ENCODE results near the gene IL36B.

IL36B gene

GRCh38 chr2:113009622-113010021 lies 43.0 kb downstream of the IL36B start:
- no peak for DNase-seq (ENCODE audit: low spot score)

DNA sequence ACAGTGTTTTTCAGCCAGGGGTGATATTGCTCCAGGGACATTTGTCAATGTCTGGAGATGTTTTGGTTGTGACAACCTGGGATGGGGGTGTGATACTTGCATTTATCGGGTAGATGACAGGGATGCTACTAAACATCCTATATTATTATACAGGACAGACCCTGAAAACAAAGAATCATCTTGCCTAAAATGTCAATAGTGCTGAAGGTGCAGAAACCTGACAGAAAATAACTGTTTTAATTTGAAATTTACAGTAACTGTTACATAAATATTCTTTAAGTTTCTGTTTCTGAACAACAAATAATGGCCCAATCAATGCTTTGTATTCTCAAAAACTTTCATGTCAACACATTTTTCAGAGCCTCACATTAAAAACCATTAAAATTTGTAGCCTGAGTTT lies 45.4 kb downstream of the IL36B start:
- DNase-seq (ENCODE audit: low spot score) = no peak

GRCh38 chr2:113005030-113005509 lies 47.6 kb downstream of the IL36B start, which contains the start of gene IL36A:
Gene IL36A (plus strand): TSS chr2:113005459. CDS start chr2:113005872, 413 bp downstream.
- no peak for DNase-seq (ENCODE audit: low spot score)

- no peak for DNase-seq (ENCODE audit: low spot score)
Observed at GRCh38 chr2:113002677-113003076, 50.0 kb downstream of the IL36B start.

- no peak for DNase-seq (ENCODE audit: low spot score)
Observed at GRCh38 chr2:113000436-113000835, 52.2 kb downstream of the IL36B start.

GRCh38 chr2:112997151-112997550 lies 55.5 kb downstream of the IL36B start:
- DNase-seq (ENCODE audit: low spot score) = no peak

- DNase-seq (ENCODE audit: low spot score) = no peak
Observed at GRCh38 chr2:112996635-112997034, 56.0 kb downstream of the IL36B start.

- no peak for DNase-seq (ENCODE audit: low spot score)
Observed at GRCh38 chr2:112995346-112995920, 57.2 kb downstream of the IL36B start.

GRCh38 chr2:112994648-112995047 lies 58.0 kb downstream of the IL36B start:
- no peak for DNase-seq (ENCODE audit: low spot score)

GRCh38 chr2:112993831-112994230 lies 58.8 kb downstream of the IL36B start:
- DNase-seq (ENCODE audit: low spot score) = no peak

- DNase-seq (ENCODE audit: low spot score) = no peak
Observed at GRCh38 chr2:112989611-112990010, 63.1 kb downstream of the IL36B start.

- DNase-seq (ENCODE audit: low spot score) = no peak
Observed at GRCh38 chr2:112985090-112985489, 67.6 kb downstream of the IL36B start.

- no peak for DNase-seq (ENCODE audit: low spot score)
Observed at GRCh38 chr2:112980537-112980936, 72.1 kb downstream of the IL36B start.

DNA sequence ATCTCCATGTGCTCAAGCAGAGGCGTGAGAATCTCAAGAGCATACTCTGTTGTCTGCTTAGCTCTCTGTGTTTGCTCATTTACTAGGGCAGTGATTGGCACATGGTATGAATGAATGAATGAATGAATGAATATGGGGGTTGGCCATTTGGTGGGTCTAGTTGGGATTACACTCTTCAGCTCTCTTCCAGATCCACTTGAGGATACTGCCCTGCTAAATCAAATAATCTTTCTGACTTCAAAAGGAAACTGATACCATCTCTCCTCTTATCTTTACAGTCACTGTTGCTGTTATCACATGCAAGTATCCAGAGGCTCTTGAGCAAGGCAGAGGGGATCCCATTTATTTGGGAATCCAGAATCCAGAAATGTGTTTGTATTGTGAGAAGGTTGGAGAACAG lies 72.9 kb downstream of the IL36B start:
- no peak for DNase-seq (ENCODE audit: low spot score)

DNA sequence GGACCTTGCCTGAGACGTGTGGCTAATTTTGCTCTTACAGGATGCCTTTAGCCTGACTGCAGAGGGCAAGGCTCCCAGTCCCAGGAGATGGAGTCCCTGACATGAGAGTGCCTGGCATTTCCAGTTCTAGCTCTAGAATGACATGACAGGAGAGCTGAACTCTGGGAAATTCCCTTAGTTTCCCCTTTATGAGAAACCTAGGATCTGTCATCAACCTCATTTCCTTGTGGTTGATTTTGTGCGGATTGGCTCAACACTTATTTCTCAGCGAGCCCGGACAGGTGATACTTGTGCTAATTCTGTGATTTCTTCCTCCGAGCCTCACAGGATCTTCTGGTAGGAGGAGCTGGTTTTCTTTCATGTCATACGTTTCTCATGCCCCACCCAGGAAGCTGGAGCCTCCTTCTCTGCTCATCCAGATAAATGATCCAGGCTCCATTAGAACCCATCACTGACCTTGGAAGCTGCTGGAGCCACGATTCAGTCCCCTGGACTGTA lies 75.1 kb downstream of the IL36B start, which contains the start of gene IL36G:
Gene IL36G, plus strand, starts transcription at position 448 of the 498 bp plus-strand sequence. CDS start 633 bp downstream, outside the sequence.
- no peak for DNase-seq (ENCODE audit: low spot score)
